HEK293T (cell line): ENCODE measurements around the gene SH3PXD2A.

Source experiments
- CTCF ChIA-PET: fragments of 350-600 bp; formaldehyde crosslinking; extraction: SDS; loops from one replicate; lab custom pipeline; 2021; ENCODE audit warnings: antibody characterized with exemption, inconsistent platforms; lab: Yijun Ruan, JAX
- POLR2A ChIA-PET: fragments of 350-600 bp; formaldehyde crosslinking; extraction: SDS; loops from one replicate; lab custom pipeline; 2020; ENCODE audit warnings: antibody characterized with exemption, inconsistent platforms; lab: Yijun Ruan, JAX
- DNase-seq: peaks from one replicate; pipeline ENCODE4 v3.0.0; 2012; ENCODE audit warnings: mixed read lengths; ENCODE audit errors: extremely low spot score
- ARNT ChIP-seq: fragments of 450-650 bp; IDR thresholded peaks from 2 replicates; pipeline ENCODE4 v1.6.1; 2017; ENCODE audit warnings: mild to moderate bottlenecking
- BHLHE40 ChIP-seq: fragments of 450-650 bp; IDR thresholded peaks from 2 replicates; pipeline ENCODE4 v1.6.1; 2016; ENCODE audit warnings: mild to moderate bottlenecking, moderate library complexity, borderline replicate concordance
- CTBP1 ChIP-seq: fragments of 450-650 bp; IDR thresholded peaks from 2 replicates; pipeline ENCODE4 v1.6.1; 2016; ENCODE audit warnings: borderline replicate concordance
- ELF4 ChIP-seq: fragments of 450-650 bp; IDR thresholded peaks from 2 replicates; pipeline ENCODE4 v1.6.1; 2017; ENCODE audit warnings: antibody characterized with exemption
- FOXA1 ChIP-seq: fragments of 450-650 bp; IDR thresholded peaks from 2 replicates; pipeline ENCODE4 v1.6.1; 2016; ENCODE audit warnings: mild to moderate bottlenecking
- FOXK2 ChIP-seq: fragments of 450-650 bp; IDR thresholded peaks from 2 replicates; pipeline ENCODE4 v1.6.1; 2016; ENCODE audit warnings: mild to moderate bottlenecking
- FOXM1 ChIP-seq: fragments of 450-650 bp; IDR thresholded peaks from 2 replicates; pipeline ENCODE4 v1.6.1; 2017; ENCODE audit warnings: mild to moderate bottlenecking, borderline replicate concordance
- HDGF ChIP-seq: fragments of 450-650 bp; IDR thresholded peaks from 2 replicates; pipeline ENCODE4 v1.6.1; 2017; ENCODE audit warnings: antibody characterized with exemption, borderline replicate concordance
- L3MBTL2 ChIP-seq: fragments of 450-650 bp; conservative IDR thresholded peaks from 2 replicates; pipeline ENCODE4 v1.6.1; 2016; ENCODE audit warnings: mild to moderate bottlenecking
- LEF1 ChIP-seq: fragments of 450-650 bp; IDR thresholded peaks from 2 replicates; pipeline ENCODE4 v1.6.1; 2017; ENCODE audit warnings: mild to moderate bottlenecking, borderline replicate concordance
- NFRKB ChIP-seq: fragments of 450-650 bp; IDR thresholded peaks from 2 replicates; pipeline ENCODE4 v1.6.1; 2016; ENCODE audit warnings: mild to moderate bottlenecking, moderate library complexity
- SP1 ChIP-seq: fragments of 450-650 bp; IDR thresholded peaks from 2 replicates; pipeline ENCODE4 v1.6.1; 2017
- SUZ12 ChIP-seq: fragments of 450-650 bp; IDR thresholded peaks from 2 replicates; pipeline ENCODE4 v1.6.1; 2016; ENCODE audit warnings: mild to moderate bottlenecking
- TARDBP ChIP-seq: fragments of 450-650 bp; IDR thresholded peaks from 2 replicates; pipeline ENCODE4 v1.6.1; 2016
- ZNF384 ChIP-seq: fragments of 450-650 bp; IDR thresholded peaks from 2 replicates; pipeline ENCODE4 v1.6.1; 2016
- TF ChIP-seq, protein P1 (sequence below): fragments of 450-650 bp; IDR thresholded peaks from 2 replicates; pipeline ENCODE4 v1.6.1; 2016

SH3PXD2A gene

DNA sequence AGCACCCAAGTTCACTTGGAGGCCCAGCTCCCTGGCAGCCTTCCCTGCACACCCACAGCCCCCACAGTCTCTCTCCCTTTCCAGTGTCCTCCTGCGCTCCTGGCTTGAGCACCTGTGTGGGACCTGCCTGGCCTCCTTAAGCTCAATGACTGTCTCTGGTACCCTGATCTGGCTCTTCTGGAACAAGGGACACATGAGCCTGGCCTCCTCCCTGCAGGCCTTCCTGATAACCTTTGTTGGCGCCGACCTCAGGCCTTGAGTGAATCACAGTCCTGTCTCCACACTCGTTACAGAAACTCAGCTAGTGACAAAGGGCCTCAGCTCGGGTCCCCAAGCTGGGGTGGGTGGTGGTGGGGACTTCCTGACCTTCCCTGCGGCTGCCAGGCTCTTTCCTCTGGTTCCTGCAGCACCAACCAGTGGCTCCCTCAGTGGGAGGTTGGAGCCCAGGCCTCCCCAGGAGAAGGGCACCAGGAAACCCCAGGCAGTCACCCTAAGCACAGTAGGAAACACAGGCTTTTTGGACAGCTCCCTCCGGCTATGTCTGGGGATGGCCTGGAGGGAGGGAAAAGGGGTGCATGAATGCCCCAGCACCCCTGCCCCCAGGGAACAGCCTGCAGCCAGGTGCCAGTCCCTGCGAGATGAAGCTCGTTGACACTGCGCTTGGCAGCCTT, 147.3 kb downstream of the SH3PXD2A start:
- POLR2A ChIA-PET, result interaction anchor here (1.5 kb wide), 1 partner anchor 47 kb away, joined by 3 read pairs; no protein-coding TSS in a partner anchor

DNA sequence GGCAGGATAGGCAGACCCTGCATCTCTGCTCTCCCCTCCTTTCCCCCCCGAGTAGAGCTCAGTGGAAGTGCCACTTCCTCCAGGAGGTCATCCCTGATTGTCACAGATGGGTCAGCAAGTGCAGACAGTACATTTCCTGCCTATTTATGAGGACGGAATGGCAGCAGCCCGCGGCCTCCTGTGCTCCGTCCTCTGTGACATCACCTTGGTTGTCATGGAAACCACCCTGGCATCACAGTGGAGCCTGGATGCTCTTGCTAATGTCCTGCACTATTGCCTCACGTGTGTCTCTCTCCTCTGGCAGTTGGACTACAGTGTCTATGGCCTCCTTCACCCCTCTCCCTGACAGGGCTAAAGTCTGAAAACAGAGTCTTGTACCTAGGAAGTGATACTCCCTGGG, 148.6 kb downstream of the SH3PXD2A start:
- no peak for DNase-seq
- CTCF ChIA-PET, result interaction anchor here (0.6 to 0.9 kb wide), 2 partner anchors 13 to 101 kb away, joined by 3 read pairs; no protein-coding TSS in a partner anchor
- POLR2A ChIA-PET, result interaction anchor here (1.5 kb wide), 1 partner anchor 45 kb away, joined by 3 read pairs; no protein-coding TSS in a partner anchor
- TF ChIP-seq SP1, result no peak
- TF ChIP-seq, protein P1, sequence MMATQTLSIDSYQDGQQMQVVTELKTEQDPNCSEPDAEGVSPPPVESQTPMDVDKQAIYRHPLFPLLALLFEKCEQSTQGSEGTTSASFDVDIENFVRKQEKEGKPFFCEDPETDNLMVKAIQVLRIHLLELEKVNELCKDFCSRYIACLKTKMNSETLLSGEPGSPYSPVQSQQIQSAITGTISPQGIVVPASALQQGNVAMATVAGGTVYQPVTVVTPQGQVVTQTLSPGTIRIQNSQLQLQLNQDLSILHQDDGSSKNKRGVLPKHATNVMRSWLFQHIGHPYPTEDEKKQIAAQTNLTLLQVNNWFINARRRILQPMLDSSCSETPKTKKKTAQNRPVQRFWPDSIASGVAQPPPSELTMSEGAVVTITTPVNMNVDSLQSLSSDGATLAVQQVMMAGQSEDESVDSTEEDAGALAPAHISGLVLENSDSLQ, result no peak
- no peak for TF ChIP-seq BHLHE40
- TF ChIP-seq TARDBP, result no peak
- no peak for TF ChIP-seq L3MBTL2
- no peak for TF ChIP-seq FOXM1
- no peak for TF ChIP-seq NFRKB
- TF ChIP-seq ARNT, result no peak
- TF ChIP-seq LEF1, result no peak
- no peak for TF ChIP-seq HDGF
- no peak for TF ChIP-seq ZNF384
- no peak for TF ChIP-seq FOXK2
- TF ChIP-seq FOXA1, result no peak
- no peak for TF ChIP-seq SUZ12
- TF ChIP-seq ELF4, result no peak
- TF ChIP-seq CTBP1, result no peak

More for the DNA sequence above, 147.3 kb downstream of the SH3PXD2A start:
- TF ChIP-seq FOXA1 (no peak), BHLHE40 (no peak), CTBP1 (no peak), SUZ12 (no peak), HDGF (no peak), FOXM1 (no peak), FOXK2 (no peak)
- DNase-seq, result no peak
- CTCF ChIA-PET, result interaction anchor here (1.5 kb wide), 1 partner anchor 22 kb away, joined by 3 read pairs; no protein-coding TSS in a partner anchor

DNA sequence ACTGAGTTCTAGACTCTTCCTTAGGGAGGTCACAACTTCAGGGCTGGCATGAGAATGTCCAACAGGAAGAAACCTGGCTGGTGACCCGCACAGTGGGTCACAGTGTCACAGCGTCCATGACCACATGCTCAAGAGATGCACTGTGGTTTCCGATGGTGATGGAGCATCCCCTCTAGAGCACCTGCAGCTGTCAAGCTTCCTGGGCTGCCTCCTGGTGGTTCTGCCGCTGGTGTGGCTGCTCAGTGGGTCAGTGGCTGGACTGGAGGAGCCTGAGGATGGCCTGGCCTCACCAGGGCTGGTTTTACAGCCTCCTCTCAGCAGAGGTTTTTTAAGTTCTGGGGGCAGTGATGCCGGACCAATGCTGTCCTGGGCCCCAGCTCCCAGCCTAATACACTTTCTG, 149.3 kb downstream of the SH3PXD2A start:
- POLR2A ChIA-PET, result no interaction called here
- CTCF ChIA-PET, result interaction anchor here (0.8 kb wide), 1 partner anchor 153 kb away, joined by 3 read pairs; no protein-coding TSS in a partner anchor
- TF ChIP-seq HDGF, result no peak
- TF ChIP-seq, protein P1, result no peak
- no peak for TF ChIP-seq FOXK2
- DNase-seq, result no peak

DNA sequence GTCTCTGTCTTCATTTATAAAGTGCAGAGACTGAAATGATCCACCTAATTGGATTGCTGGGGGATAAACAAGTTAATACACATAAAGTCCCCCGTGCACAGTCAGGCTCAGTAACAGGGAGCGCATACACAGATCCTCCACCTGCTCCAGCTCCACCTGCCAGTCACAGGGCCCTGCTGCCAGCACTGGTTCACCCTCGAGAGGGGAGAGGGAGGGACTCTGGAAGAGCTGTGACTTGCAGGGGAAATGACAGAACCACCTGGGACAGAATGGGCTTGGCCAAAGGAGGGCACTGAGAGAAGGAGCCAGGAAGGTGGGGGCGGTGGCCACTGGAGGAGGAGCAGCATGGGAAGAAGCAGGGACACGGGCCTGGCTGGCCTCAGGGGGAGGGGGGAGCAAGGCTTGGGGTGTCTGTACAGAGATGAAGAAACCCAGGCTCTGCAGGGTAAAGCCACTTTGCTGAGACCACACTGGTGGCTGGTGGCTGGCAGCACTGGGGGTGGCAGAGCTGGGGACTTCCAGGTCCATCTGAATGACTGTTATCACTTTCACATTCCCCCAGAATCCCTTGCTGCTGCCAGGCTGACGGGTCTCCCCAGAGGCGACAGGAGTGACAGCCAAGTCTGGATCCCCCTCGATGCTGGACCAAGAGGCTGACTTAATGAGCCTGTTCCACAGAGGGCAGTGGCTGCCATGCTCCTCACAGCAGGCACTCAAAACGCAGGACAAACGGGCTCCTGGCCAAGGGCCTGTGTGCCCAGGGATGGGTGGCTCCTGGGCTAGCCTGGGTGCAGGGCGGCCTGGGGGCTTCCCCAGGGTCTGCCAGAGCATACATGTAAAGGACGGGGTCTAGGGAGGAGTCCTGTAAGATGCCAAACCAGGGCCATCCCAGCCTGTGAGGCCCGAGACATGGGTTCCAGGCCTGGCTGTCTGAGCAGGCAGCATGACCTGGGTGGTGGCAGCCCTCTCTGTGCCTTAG, 151.1 kb downstream of the SH3PXD2A start:
- CTCF ChIA-PET, result interaction anchor here (1.0 kb wide), 1 partner anchor 18 kb away, joined by 4 read pairs; no protein-coding TSS in a partner anchor
- no peak for DNase-seq
- TF ChIP-seq NFRKB, result no peak
- no peak for TF ChIP-seq ZNF384
- no peak for TF ChIP-seq SUZ12
- no peak for TF ChIP-seq ARNT
- no peak for TF ChIP-seq SP1
- no peak for TF ChIP-seq TARDBP
- TF ChIP-seq CTBP1, result no peak
- TF ChIP-seq ELF4, result no peak
- no peak for TF ChIP-seq L3MBTL2
- no peak for TF ChIP-seq HDGF
- TF ChIP-seq FOXK2, result no peak
- no peak for TF ChIP-seq FOXM1
- TF ChIP-seq, protein P1, result no peak
- TF ChIP-seq BHLHE40, result no peak
- POLR2A ChIA-PET, result no interaction called here

DNA sequence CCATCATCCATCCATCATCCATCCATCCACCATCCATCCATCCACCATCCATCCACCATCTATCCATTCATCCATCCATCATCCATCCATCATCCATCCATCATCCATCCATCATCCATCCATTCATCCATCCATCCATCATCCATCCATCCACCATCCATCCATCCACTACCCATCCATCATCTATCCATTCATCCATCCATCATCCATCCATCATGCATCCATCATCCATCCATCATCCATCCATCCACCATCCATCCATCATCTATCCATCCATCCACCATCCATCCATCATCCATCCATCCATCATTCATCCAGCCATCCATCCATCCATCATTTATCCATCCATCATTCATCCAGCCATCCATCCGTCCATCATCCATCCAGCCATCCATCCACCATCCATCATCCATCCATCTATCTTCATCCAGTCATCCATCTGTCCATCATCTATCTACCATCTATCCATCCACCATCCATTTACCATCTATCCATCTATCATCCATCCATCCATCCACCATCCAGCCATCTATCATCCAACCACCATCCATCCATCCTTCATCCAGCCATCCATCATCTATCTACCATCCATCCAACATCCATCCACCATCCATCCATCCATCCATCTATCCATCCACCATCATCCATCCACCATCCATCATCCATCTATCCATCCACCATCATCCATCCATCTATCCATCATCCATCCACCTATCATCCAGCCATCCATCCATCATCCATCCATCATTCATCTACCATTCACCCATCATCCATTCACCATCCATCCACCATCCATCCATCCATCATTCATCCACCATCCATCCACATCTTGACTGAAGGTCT, 153.8 kb downstream of the SH3PXD2A start:
- ChIA-PET POLR2A (no interaction called here), CTCF (interaction anchor here (1.5 kb wide), 1 partner anchor 15 kb away, joined by 6 read pairs; no protein-coding TSS in a partner anchor)
- no peak for TF ChIP-seq FOXA1
- TF ChIP-seq ZNF384, result no peak
- TF ChIP-seq, protein P1, result peak; percentile 75
- no peak for TF ChIP-seq SUZ12
- peak; percentile 65 for TF ChIP-seq CTBP1
- TF ChIP-seq TARDBP, result no peak
- no peak for TF ChIP-seq FOXK2
- TF ChIP-seq LEF1, result no peak
- no peak for DNase-seq
